HG02759 (cell line): ENCODE data around the gene CC2D1A.
"Not testable (repeated sequence)": the region's sequence is repeated elsewhere in the genome, so short reads cannot be mapped to it uniquely, and the experiment has no call there.

Source experiments
- ATAC-seq: cut with Tn5 transposase; IDR thresholded peaks from one replicate; pipeline ENCODE4 v1.9.1; 2021; ENCODE audit warnings: mild to moderate bottlenecking, moderate library complexity; ENCODE audit not compliant: unreplicated experiment

CC2D1A gene

DNA sequence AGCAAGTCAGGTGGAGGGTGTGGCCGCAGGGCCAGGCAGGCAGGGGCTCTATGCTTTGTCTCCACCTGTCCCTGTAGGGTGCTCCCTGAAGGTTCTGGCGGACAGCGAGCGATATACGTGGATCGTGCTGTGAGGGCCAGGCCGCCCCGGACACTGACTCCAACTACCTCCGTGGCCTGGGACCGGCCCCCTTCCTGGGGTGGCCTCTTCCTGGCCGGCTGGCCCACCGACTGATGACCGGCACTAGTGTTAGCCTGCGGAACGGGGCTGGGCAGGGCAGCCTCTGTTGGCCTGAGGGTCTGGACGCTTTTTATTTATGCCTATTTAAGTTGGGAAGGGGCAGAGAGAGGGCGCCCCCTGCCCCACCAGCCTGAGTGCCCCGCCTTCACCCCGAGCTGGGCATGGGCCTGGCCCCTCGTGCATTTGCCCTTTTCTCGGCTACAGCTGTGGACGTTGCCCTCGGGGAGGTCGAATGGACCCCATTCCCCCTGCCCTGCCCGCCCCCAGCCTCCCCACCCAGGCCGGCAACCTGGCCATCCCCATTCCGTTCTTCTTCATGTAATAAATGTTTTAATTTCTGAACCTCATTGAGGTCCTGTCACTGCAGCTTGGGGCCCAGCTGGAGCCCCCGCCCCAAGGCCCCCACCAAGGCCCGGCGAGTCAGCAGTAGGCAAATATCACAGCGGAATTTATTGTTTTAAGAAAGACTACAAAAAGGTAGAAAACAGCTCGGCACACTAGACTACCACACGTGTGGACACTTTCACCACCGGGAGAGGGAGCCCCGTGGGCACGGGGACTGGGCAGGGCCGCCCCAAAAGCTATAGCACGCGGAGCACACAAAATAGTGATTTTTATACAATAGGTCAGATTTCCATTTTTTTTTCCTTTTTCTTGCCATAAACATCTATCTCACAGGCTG is 55.1 kb downstream of the CC2D1A start:
- ATAC-seq = no peak

DNA sequence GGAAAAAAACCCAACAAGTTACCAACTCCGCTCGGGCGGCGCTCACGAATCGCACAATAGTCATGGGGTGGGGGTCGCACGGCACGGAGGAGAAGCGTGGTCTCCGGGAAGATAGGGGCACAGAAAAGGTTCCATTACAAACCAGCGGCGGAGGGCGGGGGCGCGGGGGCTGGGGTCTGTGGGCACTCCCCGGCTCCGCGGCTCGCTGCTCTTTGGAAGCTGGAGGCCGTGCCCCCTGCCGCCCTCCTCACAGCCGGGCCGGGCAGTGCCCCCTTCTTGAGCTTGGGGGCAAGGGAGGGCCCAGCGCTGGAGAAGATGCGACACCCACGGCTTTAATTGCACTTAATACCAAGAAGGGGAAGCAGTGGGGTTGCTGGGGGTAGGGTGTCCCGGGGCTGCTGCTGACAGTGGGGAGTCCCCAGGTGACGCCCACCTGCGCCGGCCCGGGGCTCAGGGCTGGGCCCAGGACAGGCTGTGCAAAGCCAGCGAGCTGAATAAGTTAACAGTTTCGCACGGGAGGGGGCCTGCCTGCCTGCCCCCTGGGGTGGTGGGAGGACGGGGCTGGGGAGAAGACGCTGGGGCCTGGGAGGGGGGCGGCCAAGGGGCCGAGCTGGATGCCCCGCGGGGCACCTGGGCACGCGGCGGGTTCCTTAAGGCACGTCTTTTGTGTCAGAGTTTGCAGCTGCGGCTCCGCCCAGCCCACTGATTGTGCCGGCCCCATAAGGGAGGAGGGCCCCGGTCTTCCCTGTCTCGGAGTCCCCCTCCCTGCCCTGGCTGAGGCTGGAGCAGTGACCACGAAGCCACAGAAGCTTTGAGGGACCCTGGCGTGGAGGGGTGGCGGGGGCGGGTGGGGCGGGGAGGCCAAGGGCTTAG is 56.1 kb downstream of the CC2D1A start:
- no peak for ATAC-seq

DNA sequence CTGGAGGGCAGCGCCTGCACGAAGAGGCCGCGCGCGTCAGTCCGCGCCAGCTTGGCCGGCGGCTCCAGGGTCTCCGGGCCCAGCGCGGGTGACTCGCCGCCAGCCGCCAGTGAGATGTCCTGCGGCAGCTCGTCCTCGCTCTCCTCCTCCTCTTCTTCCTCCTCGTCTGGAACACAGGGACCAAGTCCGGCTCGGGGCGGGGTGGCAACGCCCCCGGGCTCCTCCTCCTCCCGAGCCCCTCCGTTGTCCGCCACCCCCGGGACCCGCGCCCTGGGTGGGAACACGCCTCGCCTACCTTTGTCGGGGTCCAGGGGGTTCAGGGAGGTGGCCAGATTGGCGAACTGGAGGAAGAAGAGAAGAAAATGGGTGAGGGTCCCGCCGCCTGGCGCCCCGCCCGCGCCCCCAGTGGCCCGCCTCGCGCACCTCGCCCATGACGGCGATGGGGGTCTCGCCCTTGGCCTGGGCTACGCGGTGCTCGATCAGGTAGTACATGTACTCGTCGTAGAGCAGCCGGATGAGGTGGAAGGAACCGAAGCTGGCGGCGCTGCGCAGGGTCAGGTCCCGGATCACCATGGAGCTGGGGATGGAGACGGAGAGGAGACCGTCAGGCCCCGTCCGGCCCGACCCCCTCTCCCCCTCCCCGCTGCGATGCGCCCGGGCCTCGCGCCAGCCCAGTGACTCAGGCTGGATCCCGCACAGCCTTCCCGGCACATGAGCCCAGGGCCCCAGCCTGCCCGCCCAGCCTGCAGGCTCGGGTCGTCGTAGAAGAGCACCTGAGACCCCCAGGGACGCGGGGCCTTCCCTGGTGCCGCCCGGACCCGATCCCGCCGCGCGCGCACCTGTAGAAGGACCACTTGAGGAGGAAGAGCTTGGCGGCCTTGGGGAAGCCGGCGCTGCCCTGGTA is 57.0 kb downstream of the CC2D1A start:
- ATAC-seq = no peak

DNA sequence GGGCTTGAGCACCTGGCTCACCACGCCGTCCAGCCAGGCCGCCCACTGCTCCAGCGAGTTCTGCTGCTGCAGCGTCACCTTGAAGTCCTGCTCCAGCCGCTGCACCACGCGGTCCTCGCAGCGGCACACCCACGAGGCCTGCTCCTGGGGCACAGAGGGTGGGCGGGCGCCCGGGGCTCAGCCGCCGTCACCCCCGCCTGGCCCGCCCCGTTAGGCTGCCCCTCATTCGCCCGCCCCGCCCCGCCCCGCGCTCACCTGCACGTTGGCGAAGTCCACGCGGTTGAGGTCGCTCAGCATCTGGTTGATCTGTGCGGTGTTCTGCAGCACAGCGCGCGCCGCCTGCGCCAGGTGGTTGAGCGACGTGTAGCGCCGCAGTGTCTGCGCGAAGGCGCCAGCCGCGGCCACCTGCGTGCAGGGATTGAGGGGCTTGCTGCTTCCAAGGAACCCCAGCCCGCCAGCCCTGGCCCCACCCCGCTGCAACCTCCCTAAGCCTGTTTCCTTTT is 57.7 kb downstream of the CC2D1A start:
- no peak for ATAC-seq

DNA sequence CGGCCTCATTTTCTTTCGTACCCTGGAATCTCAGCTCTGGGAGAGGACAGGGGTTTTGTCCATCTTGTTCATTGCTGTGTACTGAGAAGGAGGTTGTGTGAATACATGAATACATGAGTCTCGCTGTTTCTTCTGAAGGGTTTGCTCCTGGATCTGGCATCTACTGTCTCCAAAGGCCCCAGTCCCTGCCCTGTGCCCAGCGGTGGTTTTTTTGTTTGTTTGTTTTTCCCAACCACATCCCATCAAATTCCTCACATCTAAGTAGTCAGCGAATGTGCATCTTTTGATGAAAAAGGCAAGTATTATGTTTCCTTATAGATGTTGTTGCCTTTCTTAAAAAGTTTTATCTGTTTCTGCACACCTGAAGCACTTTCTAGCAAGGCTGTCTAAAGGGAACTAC is 58.8 kb downstream of the CC2D1A start:
- no peak for ATAC-seq

DNA sequence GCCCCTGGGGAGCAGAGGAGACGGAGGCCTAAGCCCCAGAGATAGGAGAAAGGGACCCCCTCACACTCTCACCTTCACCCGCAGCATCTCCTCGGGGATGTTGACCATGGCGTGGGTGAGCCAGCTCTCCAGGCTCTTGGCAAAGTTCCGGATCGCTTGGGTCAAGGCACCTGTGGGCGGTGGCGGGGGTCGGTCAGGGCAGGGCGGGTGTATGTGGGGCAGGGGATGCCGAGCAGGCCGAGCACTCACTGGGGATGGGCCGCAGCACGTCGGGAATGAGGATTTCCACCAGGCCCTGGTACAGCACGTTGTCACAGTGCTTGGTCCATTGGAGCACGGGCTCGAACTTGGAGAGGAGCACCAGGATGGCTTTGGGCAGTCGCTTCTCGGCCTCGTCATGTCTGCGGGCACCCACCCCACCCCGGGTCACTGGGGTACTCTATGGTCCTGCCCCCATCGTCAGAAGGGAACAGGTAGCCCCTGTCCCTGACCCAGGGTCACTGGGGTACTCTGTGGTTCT is 59.4 kb downstream of the CC2D1A start:
- ATAC-seq = no peak

DNA sequence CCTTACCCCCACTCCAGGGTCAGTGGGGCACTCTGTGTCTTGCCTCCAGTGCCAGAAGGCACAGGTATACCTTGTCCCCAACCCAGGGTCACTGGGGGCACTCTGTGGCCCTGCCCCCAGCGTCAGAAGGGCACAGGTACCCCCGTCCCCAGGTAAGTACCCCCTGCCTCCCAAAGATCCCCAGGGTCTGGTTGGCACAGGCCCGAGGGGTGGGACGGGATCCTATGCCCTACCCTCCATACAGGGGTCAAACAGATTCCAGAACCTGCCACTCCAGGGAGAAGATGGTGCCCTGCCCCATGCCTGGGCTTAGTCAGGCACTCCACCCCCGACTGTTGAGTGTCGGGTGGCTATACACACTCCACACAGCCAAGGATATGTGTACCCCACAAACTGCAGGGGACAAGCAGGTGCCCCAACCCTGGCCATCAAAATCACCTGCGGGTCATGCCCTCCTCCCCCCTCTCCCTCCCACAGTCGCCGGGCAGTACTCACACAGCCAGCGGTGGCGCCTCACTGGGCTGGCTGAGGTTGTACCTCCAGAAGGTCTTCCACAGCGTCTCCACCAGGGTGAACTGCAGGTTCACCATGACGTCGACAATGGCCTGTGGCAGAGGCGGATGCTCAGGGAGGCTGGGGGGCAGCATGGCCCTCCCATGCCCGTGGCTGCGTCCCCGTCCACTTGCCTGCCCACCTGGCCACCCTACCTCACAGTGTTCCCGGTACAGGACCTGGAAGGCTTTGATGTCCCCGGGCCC is 60.1 kb downstream of the CC2D1A start:
- ATAC-seq = no peak

DNA sequence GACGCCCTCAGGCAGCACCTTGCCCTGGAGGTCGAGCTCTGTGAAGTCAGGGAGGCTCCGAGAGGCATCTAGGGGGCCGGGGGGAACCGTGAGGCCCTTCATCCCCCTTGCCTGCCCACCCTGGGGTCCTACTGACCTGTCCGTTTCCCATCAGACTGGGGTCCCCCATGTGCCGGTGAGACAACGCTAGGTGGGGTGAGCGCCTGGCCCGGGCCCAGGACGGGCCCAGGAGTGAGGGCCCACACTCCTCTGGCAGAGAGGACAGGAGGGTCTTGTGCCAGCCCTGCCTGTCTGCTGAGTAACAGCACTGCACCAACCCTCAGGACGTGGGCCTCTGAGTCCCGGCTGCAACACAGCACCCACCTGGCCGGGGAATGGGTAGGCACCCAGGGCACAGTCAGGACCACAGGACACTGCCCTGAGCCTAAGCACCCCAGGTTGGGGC is 60.7 kb downstream of the CC2D1A start:
- no peak for ATAC-seq

DNA sequence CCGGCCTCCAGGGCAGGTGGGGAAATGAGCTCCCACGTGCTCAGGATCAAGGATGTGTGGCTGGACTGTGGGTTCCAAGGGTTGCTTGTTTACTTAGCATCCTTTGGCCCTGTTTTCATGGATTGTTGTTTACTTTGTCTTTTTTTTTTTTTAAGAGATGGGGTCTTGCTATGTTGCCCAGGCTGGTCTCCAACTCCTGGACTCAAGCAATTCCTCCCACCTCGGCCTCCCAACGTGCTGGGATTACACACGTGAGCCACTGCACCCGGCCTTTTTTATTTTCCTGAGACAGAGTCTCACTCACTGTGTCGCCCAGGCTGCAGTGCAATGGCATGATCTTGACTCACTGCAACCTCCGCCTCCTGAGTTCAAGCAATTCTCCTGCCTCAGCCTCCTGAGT is 61.2 kb downstream of the CC2D1A start:
- ATAC-seq = not testable (repeated sequence)

DNA sequence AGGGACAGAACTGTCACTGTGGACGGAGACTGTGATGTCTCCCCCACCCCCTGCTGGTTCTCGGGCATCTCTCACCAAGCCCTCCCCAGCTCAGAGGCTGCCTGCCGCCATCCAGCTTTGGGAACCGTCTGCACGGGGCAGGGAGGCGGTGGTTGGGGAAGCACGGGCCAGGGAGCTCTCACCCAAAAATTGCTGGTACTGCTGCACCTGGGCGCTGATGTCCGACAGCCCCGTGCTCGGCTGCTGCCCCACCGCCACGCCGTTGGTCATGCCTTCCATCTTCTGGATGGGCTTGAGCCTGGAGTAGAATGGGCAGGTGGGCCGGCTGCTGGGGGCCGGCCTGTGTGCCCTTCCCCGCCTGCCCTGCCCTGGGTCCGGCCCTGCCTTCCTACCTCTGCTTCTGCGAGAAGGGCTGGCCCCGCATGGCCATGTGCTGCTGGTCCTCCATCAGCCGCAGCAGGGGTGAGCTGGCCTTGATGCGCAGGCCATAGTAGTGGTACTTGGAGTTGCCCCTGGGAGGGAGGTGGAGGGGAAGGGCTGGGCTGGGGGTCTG is 62.5 kb downstream of the CC2D1A start:
- ATAC-seq = no peak

DNA sequence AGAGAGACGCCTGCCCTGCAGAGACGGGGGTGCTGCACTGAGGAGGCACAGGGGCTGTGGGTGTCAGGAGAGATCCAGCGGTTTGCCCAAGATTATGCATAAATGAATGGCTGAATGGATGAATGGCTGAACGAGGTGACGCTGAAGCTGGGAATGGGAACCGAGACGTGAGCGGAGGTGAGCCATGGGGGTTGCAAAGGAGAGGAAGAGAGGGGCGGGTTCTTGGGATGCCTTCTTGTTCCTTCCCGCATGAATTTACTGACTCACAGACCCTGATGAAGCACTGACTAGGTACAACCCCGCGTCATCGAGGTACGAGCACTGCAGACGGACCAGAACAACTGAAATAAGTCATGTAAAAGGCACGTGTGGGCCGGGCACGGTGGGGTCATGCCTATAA is 63.0 kb downstream of the CC2D1A start:
- ATAC-seq = no peak

DNA sequence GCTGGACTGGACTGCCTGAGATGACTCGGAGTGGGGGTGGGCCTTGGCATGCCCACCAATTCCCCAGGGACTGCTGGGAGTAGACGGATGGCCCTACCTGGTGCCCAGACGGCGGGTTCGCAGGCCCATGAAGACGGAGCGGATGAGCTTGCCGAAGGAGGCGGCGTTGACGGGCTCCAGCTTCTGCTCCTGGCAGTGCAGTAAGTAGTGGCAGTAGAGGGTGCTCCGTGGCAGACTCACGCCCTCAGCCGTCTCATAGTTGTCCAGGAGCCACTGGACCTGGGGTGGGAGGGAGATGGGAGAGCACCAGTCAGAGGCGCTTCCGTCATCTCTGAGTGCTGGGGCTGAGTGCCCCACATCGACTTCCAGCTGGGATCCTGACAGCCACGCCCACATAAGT is 63.9 kb downstream of the CC2D1A start:
- no peak for ATAC-seq

DNA sequence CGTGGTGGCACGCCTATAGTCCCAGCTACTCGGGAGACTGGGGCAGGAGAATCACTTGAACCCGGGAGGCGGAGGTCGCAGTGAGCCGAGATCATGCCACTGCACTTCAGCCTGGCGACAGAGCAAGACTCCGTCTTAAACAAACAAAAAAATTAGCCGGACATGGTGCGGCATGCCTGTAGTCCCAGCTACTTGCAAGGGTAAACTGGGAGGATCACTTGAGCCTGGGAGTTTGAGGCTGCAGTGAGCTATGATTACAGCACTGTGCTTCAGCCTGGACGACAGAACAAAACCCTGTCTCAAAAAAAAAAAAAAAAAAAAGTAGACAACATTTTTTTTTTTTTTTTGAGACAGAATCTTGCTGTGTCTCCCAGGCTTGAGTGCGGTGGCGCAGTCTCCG is 65.9 kb downstream of the CC2D1A start:
- ATAC-seq = not testable (repeated sequence)

DNA sequence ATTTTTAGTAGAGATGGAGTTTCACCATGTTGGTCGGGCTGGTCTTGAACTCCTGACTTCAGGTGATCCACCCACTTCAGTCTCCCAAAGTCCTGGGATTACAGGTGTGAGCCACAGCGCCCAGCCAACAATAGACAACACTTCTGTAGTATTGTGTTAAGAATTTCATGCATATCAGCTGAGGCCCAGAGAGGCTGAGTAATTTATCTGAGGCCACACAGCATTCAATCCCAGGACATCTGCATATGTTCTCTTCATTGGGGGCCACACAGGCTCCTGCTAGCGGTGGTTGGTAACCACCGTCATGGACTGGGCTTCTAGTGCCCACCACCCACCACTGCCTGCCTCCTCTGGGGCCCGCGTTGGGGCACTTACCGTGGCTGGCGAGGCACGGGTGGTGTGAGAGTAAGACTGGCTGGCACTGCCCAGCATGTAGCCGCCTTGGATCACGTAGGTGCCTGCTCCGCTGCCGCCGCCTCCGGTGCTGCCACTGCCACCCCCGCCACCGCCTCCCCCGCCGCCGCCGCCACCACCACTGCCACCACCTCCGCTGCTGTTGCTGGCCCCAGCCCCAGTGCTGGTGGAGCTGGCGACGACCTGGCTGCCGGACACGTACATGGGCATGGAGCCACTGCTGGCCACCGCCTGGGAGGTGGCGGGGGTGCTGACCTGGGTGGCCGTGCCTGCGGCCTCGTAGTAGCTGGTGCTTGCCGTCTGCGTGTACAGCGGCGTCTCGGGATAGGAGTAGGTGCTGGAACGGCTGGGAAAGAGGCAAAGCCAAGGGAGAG is 66.6 kb downstream of the CC2D1A start:
- no peak for ATAC-seq

DNA sequence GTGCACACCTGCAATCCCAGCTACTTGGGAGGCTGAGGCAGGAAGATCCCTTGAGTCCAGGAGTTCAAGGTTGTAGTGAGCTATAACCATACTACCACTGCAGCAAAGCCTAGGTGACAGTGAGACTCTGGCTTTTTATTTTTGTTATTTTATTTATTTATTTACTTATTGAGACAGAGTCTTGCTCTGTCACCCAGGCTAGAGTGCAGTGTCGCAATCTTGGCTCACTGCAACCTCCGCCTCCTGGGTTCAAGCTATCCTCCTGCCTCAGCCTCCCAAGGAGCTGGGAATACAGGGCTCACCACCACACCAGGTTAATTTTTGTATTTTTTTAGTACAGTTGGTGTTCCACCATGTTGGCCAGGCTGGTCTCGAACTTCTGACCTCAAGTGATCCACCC is 67.5 kb downstream of the CC2D1A start:
- not testable (repeated sequence) for ATAC-seq

DNA sequence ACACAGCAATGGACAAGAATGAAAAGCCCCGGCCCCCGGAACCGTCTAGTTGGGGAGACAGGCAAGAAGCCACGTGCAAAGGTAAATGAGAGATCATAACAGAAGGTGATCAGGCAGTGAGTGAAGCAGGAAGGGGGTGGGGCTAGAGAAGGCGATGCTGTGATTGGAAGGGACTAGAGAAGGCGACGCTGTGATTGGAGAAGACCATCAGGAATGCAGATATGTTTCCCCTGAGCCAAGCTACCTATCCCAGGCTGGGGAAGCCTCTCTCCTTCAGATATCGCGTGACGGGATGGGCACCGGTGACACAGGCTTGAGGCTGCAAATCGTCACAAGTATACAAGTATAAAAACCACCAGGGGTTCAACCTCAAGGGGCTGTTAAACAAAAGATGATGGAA is 68.1 kb downstream of the CC2D1A start:
- no peak for ATAC-seq

DNA sequence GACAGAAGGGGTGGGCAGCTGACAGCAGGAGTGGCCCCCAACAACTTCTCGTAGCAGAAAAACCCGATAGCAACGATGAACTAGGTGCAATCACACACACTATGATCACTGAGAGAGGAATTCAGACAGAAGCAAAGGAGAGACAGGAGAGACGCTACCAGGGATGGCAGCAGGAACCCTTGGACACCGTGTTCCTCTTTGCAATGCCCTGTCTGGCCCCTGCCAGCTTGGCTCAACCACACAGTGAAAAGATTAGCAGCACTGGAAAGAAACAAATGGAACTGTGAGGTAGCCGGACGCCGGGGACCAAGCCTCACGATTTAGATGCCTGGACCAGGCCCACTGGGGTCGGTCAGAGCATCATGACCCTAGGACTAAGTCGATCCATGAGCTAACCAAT is 69.9 kb downstream of the CC2D1A start:
- ATAC-seq = no peak

DNA sequence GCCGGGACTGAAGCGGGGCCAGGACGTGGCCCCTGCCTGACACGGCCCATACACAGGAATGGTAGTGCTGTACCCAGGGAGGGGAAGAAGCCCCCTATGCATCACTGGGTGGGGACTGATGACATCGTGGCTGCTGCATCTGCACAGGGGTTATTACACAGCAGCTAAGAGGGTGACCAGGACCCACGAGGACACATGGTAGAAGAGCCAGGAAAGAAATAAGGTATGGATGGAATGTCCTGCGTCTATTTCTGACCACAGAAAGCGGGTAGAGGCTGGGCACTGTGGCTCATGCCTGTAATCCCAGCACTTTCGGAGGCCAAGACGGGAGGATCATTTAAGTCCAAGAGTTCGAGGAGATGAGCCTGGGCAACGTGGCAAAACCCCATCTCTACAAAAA is 70.4 kb downstream of the CC2D1A start:
- ATAC-seq = no peak

DNA sequence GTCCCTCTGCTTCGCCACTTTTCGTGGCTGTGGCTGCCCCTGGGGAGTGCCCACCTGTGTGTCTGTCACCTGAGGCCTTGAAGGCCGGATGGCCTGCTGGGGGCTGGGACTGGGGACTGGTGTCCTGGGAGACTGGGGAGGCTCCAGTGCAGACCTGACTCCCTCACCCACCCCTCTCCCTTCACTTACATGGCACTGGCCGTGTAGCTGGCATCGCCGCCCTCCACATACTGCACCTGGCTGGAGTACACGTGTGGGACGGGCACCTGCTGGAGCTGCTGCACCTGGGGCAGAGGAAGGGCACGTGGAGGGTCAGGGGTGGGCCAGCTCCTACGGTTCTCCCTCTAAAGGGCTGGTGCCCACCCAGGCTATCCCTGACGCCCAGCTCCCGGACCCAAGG is 71.8 kb downstream of the CC2D1A start:
- ATAC-seq = no peak
